Subcutaneous adipose tissue (tissue), 4 donors: Measurements from ENCODE around the gene MYO1E. TPM values are rescaled to one million over a fixed set of nuclear protein-coding genes. Genes with fewer than 3 reads are reported as not detected.

Experiments used
- CTCF ChIP-seq: fragments of 450-650 bp; IDR thresholded peaks from one replicate; pipeline ENCODE4 v1.5.1; 2016; ENCODE audit warnings: low read depth, mild to moderate bottlenecking, control low read depth, antibody characterized with exemption, moderate library complexity
- total RNA-seq, 4 donors: library from RNA; depleted of rRNA; stranded (reverse); fragments of >200 nt; gene quantifications; one replicate each; pipeline ENCODE4 v1.1.0, GENCODE V29; 2016

Gene MYO1E
- total RNA-seq, 4 donors from 2014 or later, result 34.1 to 188 (median 91.7) TPM

GRCh38 chr15:59185725-59186124 is 186.9 kb downstream of the MYO1E start:
- no peak for TF ChIP-seq CTCF

- TF ChIP-seq CTCF, result no peak
Observed at GRCh38 chr15:59180945-59181600, 191.6 kb downstream of the MYO1E start.

- no peak for TF ChIP-seq CTCF
Observed at GRCh38 chr15:59179717-59180116, 193.0 kb downstream of the MYO1E start.

- no peak for TF ChIP-seq CTCF
Observed at GRCh38 chr15:59178151-59178695, 194.4 kb downstream of the MYO1E start.

- no peak for TF ChIP-seq CTCF
Observed at GRCh38 chr15:59177317-59177660, 195.4 kb downstream of the MYO1E start.

GRCh38 chr15:59176653-59177316 is 195.9 kb downstream of the MYO1E start:
- TF ChIP-seq CTCF, result no peak
